CD4-positive, alpha-beta T cell treated with Interleukin-12 subunit alpha and Interleukin-12 subunit beta, for 1 hour (primary cell): ENCODE results near the gene CPT1B.

ENCODE experiments used
- DNase-seq: peaks from one replicate; pipeline ENCODE4 v3.0.0-alpha.2; 2020

CPT1B gene

DNA sequence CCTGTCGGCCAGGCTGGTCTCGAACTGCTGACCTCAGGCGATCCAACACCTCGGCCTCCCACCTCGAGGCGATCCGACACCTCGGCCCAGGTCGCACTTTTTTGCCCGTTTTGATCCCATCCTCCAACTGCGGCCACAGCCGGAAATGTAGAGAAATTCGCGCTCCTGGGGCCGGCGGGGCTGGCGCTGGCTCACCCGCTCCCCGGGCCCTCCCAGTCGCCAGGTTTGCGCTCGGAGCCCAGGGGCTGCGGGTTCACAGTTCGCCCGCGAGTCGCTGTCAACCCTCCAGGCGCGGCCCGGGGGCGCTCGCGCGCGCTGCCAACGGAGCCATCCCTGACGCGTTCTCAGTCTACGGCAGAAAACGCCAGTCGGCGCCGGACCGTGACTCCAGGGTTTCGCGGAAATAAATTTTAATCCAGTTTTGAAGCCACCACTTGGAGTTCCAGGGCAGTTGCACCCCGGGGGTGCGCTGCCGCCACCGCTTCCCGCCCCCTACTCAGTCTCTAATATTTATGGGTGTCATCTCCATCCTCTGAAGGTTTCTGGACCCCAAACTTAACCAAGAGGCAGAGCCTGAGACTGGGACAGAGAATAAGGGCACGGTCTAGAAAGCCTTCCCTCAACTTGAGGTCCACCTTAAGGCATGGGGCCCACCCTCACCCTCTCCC is 34.0 kb downstream of the CPT1B start:
- peak; percentile 88 for DNase-seq

DNA sequence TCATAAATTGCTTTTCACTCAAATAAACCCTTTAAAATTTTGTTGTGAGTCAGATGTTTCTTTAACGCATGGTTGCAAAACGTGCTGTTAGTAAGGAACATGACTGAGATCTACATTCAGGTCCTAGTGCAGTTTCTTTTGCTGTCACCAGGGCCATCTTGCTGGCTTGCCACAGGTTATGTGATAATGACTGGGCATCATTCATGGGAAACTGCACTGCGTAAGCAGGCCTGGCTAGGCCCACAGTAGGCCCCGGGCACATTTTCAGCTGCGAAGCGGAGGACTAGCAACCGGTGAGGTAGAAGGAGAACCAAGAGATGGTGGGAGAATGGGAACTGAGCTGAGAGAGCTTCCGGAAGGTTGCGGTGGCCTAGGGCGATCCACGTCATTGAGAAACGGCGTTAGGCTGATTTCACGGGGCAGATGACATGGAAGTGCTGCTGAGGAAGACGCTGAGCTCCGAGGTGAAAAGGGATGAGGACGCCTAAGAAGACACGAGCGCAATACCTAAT is 35.8 kb downstream of the CPT1B start:
- DNase-seq = no peak

DNA sequence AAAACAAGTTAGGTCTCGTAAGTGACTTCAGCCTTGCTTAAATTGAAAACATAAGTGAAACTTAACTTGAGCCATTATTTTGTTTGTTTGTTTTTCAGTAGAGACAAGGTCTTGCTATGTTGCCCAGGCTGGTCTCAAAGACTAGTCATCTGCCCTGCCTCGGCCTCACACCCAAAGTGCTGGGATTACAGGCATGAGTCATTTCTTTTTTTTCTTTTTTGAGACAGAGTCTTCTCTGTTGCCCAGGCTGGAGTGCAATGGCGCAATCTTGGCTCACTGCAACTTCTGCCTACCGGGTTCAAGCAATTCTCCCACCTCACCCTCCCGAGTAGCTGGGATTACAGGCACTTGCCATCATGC is 36.6 kb downstream of the CPT1B start:
- peak; percentile 36 for DNase-seq

DNA sequence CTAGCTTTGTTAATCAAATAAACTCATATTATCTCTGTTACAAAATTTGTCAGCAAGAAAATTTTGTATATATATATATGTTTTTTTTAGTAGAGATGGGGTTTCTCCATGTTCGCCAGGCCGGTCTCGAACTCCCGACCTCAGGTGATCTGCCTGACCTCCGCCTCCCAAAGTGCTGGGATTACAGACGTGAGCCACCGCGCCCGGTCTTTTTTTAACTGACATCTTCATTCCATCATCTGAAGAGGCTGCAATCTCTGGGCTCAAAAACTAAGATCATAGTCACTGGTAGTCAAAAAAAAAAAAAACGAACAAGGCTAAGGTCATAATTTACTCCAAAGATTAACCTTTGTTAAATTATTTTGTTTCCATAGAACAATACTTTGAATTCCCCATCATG is 37.8 kb downstream of the CPT1B start:
- no peak for DNase-seq

DNA sequence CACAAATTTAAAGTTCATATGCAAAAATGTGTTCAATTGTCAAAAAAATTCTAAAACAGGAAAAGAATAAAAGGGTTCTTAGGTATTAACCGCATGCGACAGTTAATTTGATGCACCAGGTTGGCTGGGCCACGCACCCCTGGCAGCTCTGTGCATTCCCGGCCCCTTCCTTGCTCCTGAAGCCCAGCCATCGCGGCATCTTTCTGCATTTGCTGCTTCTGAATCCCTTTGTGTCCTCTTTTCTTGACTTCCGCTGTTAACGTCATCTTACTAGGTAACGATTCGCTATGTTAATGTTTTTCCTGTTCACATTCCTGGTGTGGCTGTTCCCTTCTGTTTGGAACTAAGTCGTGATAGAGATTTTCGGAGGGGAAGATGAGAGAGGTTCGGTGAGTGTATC is 40.5 kb downstream of the CPT1B start:
- DNase-seq = no peak

DNA sequence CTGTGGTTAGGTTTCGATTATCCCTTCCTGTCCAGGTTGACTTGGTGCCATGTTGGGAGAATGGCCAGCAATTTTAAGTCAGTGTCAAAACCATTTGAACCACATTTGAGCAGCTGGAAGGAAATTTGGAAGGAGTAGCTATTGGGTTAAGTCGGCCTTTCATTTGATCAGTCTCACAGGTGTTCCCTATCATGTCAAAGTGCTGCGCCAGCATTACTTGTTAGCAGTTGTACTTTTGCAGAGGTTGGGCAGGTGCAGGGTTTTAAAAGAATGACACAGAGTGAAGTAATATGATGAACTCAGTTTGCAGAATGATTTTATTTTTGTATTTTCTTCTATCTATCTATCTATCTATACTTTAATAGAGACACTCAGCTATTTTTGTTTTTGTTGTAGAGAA is 42.0 kb downstream of the CPT1B start:
- no peak for DNase-seq

DNA sequence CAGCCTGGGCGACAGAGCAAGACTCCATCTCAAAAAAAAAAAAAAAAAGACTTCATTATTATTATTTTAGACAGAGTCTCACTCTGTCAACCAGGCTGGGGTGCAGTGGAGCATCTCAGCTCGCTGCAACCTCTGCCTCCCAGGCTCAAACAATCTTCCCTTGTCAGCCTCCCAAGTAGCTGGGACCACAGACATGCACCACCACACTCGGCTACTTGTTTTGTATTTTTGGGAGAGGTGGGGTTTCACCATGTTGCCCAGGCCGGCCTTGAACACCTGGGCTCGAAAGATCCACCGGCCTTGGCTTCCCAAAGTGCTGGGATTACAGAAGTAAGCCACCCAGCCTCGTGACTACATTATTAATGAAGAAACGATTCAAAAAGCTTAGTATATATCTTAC is 43.1 kb downstream of the CPT1B start:
- DNase-seq = no peak

DNA sequence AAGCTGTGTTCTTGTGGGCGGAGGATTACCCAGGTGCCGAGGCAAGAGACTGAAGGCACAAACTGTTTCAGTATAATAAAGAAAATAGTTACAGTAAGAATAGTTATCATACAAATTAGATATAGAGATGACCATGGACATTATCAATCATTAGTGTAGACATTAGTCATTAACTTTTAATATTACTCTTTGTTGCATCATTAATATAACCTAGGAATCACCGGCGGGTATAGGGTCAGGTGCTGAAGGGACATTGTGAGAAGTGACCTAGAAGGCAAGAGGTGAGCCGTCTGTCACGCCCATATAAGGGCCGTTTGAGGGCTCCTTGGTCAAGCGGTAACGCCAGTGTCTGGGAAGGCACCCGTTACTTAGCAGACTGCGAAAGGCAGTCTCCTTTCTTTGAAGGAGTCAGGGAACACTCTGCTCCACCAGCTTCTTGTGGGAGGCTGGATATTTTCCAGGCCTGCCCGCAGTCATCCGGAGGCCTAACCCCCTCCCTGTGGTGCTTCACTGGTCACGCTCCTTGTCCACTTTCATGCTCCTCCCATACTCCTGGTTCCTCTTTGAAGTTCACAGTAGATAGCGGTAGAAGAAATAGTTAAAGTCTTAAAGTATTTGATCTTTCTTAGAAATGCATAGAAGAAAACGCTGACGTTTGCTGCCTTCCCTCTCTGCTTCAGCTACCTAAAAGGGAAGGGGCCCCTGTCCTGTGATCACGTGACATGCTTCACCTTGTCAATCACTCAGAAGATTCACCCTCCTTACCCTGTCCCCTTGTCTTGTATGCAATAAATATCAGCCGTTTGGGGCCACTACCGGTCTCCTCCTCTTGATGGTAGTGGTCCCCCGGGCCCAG is 44.1 kb downstream of the CPT1B start:
- DNase-seq = peak; percentile 46

DNA sequence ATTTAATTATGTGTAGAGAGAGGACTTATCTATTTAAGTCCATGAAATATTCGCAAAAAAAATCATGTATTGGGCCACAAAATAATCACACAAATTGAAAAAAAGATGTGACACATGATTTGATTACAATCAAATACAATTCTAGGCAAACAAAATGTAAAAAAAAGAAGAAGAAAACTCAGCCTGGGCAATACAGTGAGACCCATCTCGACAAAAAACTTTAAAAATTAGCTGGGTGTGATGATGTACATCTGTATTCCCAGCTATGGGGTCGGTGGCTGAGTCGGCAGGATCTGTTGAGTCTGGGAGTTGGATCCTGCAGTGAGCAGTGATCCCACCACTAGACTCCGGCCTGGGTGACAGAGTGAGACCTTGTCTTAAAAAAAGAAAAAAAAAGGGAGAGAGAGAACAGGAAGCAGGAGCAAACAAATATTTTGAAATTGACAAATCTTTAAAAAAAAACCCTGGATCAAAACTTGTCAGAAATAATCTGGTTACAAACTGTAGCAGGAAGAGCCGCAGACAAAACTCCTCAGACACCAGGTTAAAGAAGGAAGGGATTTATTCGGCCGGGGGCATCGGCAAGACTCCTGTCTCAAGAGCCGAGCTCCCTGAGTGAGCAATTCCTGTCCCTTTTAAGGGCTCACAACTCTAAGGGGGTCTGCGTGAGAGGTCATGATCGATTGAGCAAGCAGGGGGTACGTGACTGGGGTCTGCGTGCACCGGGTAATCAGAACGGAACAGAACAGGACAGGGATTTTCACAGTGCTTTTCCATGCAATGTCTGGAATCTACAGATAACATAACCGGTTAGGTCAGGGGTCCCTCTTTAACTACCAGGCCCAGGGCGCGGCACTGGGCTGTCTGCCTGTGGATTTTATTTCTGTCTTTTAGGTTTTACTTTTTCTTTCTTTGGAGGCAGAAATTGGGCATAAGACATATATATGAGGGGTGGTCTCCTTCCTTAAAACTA is 45.1 kb downstream of the CPT1B start:
- DNase-seq = no peak

DNA sequence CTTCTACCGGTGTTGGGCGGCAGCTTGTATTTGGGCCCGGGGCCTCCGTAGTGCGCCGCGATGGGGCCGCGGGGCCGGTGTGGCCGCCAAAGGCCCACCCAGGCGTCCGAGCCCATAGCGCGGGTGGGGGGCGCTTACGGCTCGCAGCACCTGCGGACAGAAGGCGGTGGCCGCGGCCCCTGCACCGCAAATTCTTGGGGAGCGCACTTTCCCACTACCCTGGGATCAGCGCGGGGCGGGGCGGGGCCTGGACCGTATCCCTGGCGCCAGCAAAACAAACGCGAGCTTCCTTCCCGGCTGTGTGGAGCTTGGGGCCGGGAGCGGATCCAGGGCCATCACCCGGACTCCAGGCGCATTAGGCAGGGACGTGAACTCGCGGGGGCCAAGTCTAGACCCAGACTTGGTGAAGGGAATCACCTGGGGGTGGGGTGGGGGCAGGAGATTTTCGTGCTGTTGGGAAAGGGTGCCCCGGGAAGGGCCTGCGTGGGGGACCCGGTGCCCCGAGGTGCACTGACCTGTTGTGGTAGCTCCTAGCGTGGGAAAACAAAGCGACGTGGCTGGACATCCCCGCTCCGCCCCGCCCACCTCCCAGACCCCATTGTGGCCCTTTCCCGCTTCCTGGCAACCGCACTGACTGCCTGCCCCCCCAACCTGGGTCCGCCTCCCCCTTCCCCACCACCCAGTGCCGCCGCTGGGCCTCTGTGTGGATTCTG is 46.1 kb downstream of the CPT1B start:
- DNase-seq = peak; percentile 26

DNA sequence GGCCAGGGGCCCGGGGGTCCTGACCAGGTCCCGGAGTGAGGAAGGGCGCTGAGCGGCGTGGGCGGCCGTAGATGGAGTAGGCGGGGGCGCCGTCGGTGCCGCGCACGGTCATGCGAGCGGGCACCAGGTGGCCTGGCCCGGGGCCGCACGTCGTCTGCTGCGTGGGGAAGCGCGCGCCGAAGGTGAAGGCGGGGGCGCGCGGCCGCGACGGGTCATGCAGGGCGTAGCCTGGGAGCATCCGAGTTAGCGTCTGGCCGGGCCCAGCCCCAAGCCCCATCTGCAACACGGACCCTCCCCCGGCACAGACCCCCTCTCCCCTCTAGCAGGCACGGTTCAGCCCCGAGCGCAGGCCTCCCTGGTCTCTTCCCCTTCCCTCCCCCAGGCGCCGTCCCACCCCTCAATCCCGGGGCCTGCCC is 46.7 kb downstream of the CPT1B start:
- peak; percentile 74 for DNase-seq

DNA sequence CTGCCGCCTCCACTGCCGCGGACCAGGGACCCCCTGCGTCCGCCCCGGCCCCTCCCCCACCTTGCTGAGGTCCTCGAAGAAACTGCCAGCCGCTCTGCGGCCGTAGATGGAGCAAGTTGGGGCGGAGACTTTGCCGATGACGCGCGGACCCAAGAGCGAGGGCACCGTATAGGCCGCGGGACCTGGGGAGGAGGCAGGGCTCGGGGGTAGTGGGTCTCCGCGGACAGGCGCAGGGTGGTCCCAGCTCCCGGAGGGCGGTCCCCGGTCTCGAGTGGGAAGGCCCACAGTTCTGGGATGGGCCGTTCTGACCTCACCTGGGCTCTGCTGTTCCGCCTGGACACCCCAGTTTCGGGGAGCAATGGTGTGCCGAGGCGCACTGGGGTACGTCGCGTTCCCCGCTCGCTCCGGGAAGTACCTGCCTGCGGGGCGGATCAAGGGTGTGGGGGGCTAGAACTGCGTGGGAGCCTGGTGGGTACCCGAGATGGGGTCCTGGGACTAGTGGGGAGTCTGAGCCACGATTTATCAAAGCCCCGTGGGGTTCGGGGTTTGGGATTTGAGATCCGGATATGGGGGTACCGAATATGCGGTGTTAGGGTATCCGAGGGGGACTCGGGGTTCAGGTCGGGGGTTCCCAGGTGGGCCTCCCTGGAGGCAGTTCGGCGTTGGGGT is 47.2 kb downstream of the CPT1B start:
- DNase-seq = peak; percentile 85

DNA sequence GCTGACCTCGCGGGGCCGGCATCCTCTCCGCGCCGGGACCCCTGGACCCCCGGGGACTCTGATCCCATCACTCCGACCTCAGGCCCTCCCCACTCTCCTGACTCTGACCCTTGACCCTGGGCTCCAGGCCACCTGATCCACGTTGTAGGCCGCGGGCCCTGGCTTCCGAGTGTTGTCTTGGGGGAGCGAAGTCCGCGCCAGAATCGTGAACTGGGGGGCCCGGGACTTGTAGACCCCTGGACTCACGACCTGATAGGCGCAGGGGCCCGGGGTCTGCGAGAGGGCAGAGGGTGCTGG is 47.7 kb downstream of the CPT1B start:
- no peak for DNase-seq

DNA sequence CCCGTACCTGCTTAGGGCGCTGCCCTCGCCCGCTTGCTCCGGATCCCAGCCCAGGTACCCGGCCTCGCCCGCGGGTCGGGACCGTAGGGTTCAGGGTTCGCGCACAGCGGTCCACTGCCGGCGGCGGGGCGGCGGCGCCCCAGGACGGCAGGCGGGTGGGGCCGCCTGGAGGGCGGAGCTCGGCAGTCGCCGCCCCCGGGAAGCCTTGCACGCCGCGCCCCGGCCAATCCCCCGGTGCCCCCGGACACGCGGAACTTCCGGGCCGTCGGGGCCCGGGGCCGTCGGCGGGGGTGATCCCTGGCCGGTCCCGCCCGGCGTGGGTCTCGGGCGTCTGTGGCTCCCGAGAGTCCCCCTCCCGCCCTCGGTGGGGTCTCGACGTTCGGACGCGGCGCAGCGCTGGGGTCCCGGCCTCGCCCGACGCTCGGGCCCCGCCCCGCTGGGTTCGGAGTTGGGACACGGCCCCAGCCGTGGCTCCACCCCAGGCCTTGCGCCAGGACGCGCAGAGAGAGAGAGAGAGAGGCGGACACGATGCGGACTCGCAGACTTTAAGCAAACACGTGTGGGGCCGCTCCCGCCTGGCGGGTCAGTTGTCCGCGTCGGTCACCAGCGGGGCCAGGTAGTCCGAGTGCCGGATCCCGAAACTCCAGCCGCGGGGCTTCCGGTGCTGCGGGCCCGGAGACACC is 48.2 kb downstream of the CPT1B start, which contains the start of gene TYMP:
TSS of gene TYMP (minus strand) at position 116 of the 683 bp plus-strand sequence. CDS start 303 bp downstream, outside the sequence.
- peak; percentile 81 for DNase-seq

DNA sequence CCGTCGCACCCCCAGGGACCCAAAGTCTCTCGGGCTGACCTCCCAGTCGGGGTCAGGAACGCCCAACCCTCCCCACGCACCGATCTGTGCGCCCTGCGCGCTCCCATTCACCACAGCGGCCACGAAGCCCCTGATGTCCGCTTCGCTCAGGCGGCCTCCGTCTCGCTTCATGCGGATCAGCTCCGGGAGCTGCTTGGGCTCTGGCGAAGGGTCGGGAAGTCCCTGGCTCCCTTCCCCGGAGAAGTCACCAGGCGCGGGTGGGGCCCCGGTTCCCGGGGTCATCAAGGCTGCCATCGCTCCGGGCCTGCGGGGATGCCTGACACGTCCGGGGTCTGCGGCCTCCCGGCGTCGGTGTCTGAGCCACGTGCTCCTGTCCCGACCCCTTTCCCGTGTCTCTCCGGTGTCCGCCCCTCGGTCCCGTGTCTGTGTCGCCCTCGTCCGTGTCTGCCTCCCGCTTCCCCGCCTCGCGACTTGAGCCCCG is 48.8 kb downstream of the CPT1B start:
- no peak for DNase-seq

DNA sequence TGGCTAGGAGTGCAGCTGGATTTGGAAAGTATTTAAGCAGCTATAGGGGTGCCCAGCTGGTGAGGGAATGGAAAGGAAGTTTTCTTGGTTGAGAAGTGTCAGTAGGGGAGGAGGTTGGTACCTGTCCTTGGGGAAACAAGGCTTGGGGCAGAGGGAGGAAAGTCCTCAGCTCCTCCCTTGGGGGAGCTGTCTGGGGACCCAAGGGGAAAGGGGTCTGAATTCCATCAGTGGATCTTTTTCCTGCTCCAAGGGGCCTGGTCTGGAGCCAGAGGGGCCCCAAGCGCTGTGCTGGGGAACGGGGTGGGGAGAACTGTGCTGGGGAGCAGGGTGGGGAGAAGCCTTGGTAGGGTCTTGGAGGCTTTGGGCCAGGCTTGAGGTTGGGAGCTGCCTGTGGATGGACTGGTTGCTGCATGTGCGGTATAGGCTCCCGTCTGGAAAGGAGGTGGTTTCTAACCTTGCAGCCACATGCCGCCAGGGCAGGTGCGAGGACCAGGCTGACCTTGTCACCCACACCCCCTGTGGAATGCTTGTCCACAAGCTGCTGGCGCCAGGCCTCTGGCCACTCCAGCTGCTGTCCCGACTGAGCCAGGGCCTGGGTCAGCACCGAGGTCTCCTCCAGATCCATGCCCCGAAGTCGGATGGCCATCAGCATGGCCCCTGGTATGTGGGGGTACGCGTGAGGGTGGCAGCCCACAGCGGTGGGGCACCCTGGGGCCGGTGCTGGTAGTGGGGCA is 49.4 kb downstream of the CPT1B start:
- no peak for DNase-seq

DNA sequence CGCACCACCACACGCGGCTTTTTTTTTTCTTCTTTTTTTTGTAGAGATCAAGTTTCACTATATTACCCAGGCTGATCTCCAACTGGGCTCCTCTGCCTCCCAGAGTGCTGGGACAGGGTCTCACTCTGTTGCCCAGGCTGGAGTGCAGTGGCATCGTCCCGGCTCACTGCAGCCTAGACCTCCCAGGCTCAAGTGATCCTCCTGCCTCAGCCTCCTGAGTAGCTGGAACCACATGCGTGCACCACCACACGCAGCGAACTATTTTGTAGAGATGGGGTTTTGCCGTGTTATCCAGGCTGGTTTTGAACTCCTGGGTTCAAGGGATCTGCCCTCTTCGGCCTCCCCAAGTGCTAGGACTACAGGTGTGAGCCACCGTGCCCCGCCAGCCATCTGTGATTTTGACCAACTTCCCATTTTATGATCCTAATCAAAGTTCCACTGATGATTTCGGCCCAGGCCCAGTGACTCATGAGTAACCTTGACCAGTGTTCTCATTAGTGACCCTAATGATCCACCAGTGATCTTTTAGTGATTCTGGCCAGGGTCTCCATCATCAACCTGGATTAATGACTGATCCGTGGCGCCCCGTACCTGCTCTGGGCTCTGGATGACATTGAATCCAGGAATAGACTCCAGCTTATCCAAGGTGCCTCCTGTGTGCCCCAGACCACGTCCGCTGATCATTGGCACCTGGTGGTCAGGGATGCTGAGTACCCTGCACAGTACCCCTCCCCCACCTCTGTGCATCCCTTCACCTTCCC is 50.1 kb downstream of the CPT1B start:
- DNase-seq = no peak

DNA sequence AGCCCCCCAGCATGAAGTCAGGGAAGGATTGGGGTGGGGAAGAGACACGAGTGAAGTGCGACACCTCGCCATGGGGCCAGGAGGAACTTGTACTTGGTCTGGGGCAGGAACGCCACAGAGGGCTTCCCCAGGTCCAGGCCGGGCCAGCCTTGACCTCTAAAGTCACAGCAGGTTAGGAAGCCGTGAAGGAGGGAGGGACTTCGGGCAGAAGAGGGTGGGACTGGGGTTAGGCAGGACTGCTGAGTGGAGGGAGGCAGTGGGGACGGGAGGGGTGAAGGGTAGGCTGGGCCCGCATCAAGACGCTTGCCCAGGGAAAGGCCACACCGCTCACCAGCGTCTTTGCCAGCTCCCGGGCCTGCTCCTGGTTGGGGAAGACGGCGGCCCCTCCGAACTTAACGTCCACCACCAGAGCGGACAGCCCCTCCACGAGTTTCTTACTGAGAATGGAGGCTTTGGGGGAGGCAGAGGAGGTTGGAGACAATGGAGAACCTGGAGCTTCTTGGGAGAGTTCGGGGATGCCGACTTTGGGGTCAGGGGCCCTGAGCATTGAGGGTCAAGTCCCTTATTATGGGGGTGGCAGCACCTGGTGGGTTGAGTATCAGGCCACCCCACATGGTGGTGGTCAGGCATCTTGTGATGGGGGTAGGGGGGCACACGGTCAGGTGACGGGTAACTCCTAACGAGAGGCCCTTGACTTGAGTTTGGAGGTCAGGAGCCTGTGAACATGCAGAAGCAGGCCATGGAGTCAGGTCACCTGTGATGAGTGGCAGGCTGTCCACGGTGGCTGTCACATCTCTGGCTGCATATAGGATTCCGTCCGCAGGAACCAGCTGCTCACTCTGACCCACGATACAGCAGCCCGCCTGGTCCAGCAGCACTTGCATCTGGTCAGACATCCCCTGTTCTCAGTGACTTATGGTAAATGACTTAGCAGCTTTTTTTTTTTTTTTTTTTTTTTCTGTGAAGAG is 51.1 kb downstream of the CPT1B start:
- DNase-seq = peak; percentile 59
